ENCODE results near the gene CNOT11. TPM values are rescaled to one million over a fixed set of nuclear protein-coding genes. Genes with fewer than 3 reads are reported as not detected.
"Not testable (repeated sequence)": the region's sequence is repeated elsewhere in the genome, so short reads cannot be mapped to it uniquely, and the experiment has no call there.

CNOT11 gene
- total and polyA plus RNA-seq, 2 of the 13 experiments (the other 11 are each of a cell fraction or from before 2014, with no cell fraction given), result 114 to 209 TPM

GRCh38 chr2:101251246-101251781, 1.4 kb upstream of the CNOT11 start:
- intact Hi-C loops (cut with micrococcal nuclease; ENCODE audit: unreplicated experiment), result loop anchor here (1.0 to 2.0 kb wide), 3 partner anchors 12 to 55 kb away; no protein-coding TSS in a partner anchor
- ATAC-seq; H2AFZ ChIP-seq (ENCODE audit: low read length); DNase-seq (ENCODE audit: low spot score); H3K27me3 ChIP-seq (ENCODE audit: control insufficient read depth in 1 of 2, insufficient read depth in 2 of 2, low read length in 2 of 2); H4K20me1 ChIP-seq (ENCODE audit: insufficient read depth, low read length); FAIRE-seq; H3K9me3 ChIP-seq (ENCODE audit: low read length); H3K36me3 ChIP-seq (replicated peaks in 1 of 2; ENCODE audit: control insufficient read depth in 1 of 2, insufficient read depth in 2 of 2, low read length in 2 of 2); in situ Hi-C loops (cut with HindIII; ENCODE audit: extremely low pct_ligation_motif_present, low pct_unique_long_range_greater_than_20kb); BruUV-seq (replicated peaks); TF ChIP-seq ZBTB40 (IDR thresholded peaks at IDR 0.05): not testable (repeated sequence)
- Histone ChIP-seq H3K4me3 (replicated peaks in 1 of 3; ENCODE audit: insufficient read depth in 1 of 3, low read depth in 2 of 3, low read length in 3 of 3) (peak overlapping the region; percentile 66 to 80 (median 70); a peak in 5 of 6 replicates), H3K4me2 (ENCODE audit: low read depth, low read length) (peak overlapping the region; percentile 94), H3K4me1 (ENCODE audit: insufficient read depth, low read length) (peaks cover 75% of the 10 kb centered on the region), H3K79me2 (ENCODE audit: insufficient read depth, low read length) (peaks cover 35% of the 10 kb centered on the region), H3K27ac (ENCODE audit: extremely low read length, insufficient read depth, low read length) (peak overlapping the region; percentile 86), H3K9ac (ENCODE audit: insufficient read depth, low read depth, low read length) (peak overlapping the region; percentile 78; the same call in 1 of the 2 replicates)
- WGBS (ENCODE audit: low lambda C conversion rate), result 82% methylated on average over 10 of the region's 10 CpGs
- CTCF ChIA-PET (ENCODE audit: low intra/inter-chr PET ratio, low total read pairs), result interaction anchor here (0.7 to 2.7 kb wide), 6 partner anchors 11 to 239 kb away, joined by 3 to 20 read pairs (median 7); no protein-coding TSS in a partner anchor
- POLR2A ChIA-PET, result interaction anchor here (0.7 to 4.1 kb wide), 5 partner anchors 7 to 710 kb away, joined by 3 to 53 read pairs (median 3); no protein-coding TSS in a partner anchor
- TF ChIP-seq POLR2A (IDR thresholded peaks at IDR 0.05; ENCODE audit: insufficient read depth in 1 of 2, low read depth in 2 of 2, low read length in 2 of 2) (peak in 1 of 2 experiments; percentile 47; a peak in 2 of 4 replicates), ZMYM4 (CRISPR knock-in tag; IDR thresholded peaks at IDR 0.05) (peak; percentile 49; the same call in 1 of the 2 replicates), ZFX (CRISPR knock-in tag; IDR thresholded peaks at IDR 0.05; ENCODE audit: low read depth) (0 out of 2 replicates have a peak, but pooled peaks have one; percentile 2), HOXA3 (CRISPR knock-in tag; IDR thresholded peaks at IDR 0.05) (0 out of 2 replicates have a peak, but pooled peaks have one; percentile 30), ZBTB38 (CRISPR knock-in tag; IDR thresholded peaks at IDR 0.05) (peak; percentile 86; the same call in 1 of the 2 replicates), SPEN (CRISPR knock-in tag; IDR thresholded peaks at IDR 0.05; ENCODE audit: low read depth) (0 out of 2 replicates have a peak, but pooled peaks have one; percentile 33), RXRB (CRISPR knock-in tag; IDR thresholded peaks at IDR 0.05; ENCODE audit: borderline replicate concordance) (0 out of 2 replicates have a peak, but pooled peaks have one; percentile 6), FOSL2 (CRISPR knock-in tag; IDR thresholded peaks at IDR 0.05) (0 out of 2 replicates have a peak, but pooled peaks have one; percentile 6), ZBTB40 (CRISPR knock-in tag; IDR thresholded peaks at IDR 0.05) (0 out of 2 replicates have a peak, but pooled peaks have one; percentile 27), POLR2AphosphoS5 (IDR thresholded peaks at IDR 0.05; ENCODE audit: low read depth, low read length) (peak; percentile 6; the same call in 1 of the 2 replicates), IKZF5 (CRISPR knock-in tag; IDR thresholded peaks at IDR 0.05) (0 out of 2 replicates have a peak, but pooled peaks have one; percentile 2)

Measured in HepG2 (cell line).